DMS153 treated with DMSO at 0.1 percent for 48 hours (cell line): Measurements from ENCODE around the gene XYLT1.

Experiments
- DNase-seq: peaks from one replicate; lab custom pipeline; 2025; ENCODE audit not compliant: unreplicated experiment; lab: John Stamatoyannopoulos, UW

XYLT1 gene

GRCh38 chr16:17362183-17362582, 108.6 kb downstream of the XYLT1 start:
- DNase-seq, result no peak

GRCh38 chr16:17360693-17361122, 110.1 kb downstream of the XYLT1 start:
- no peak for DNase-seq

- DNase-seq, result no peak
These were observed 110.9 kb downstream of the XYLT1 start for GRCh38 chr16:17359788-17360390.

GRCh38 chr16:17358846-17359245, 111.9 kb downstream of the XYLT1 start:
- no peak for DNase-seq

- no peak for DNase-seq
These were observed 112.4 kb downstream of the XYLT1 start for GRCh38 chr16:17358355-17358754.

- DNase-seq, result no peak
These were observed 113.3 kb downstream of the XYLT1 start for GRCh38 chr16:17357307-17358062.

GRCh38 chr16:17356243-17356933, 114.4 kb downstream of the XYLT1 start:
- no peak for DNase-seq

- DNase-seq, result no peak
These were observed 116.1 kb downstream of the XYLT1 start for GRCh38 chr16:17354685-17355084.

- no peak for DNase-seq
These were observed 116.6 kb downstream of the XYLT1 start for GRCh38 chr16:17354141-17354601.

- DNase-seq, result no peak
These were observed 117.2 kb downstream of the XYLT1 start for GRCh38 chr16:17353561-17353960.

GRCh38 chr16:17351441-17352035, 119.2 kb downstream of the XYLT1 start:
- no peak for DNase-seq

GRCh38 chr16:17350207-17350606, 120.6 kb downstream of the XYLT1 start:
- no peak for DNase-seq

GRCh38 chr16:17348826-17349225, 121.9 kb downstream of the XYLT1 start:
- DNase-seq, result no peak

GRCh38 chr16:17348042-17348783, 122.5 kb downstream of the XYLT1 start:
- no peak for DNase-seq

- DNase-seq, result no peak
These were observed 123.1 kb downstream of the XYLT1 start for GRCh38 chr16:17347624-17348023.

GRCh38 chr16:17346621-17347569, 123.9 kb downstream of the XYLT1 start:
- DNase-seq, result no peak

- DNase-seq, result no peak
These were observed 125.7 kb downstream of the XYLT1 start for GRCh38 chr16:17345043-17345442.

GRCh38 chr16:17343728-17344127, 127.0 kb downstream of the XYLT1 start:
- DNase-seq, result no peak

GRCh38 chr16:17343028-17343427, 127.7 kb downstream of the XYLT1 start:
- DNase-seq, result no peak

- DNase-seq, result no peak
These were observed 128.7 kb downstream of the XYLT1 start for GRCh38 chr16:17342031-17342430.
